NCI-H146 treated with DMSO at 0.1 percent for 48 hours (cell line): ENCODE measurements around the gene PYGO1.
"Not testable (repeated sequence)": the region's sequence is repeated elsewhere in the genome, so short reads cannot be mapped to it uniquely, and the experiment has no call there.

Experiments used
- DNase-seq: peaks from one replicate; lab custom pipeline; 2025; ENCODE audit not compliant: unreplicated experiment; lab: John Stamatoyannopoulos, UW

Gene PYGO1, protein sequence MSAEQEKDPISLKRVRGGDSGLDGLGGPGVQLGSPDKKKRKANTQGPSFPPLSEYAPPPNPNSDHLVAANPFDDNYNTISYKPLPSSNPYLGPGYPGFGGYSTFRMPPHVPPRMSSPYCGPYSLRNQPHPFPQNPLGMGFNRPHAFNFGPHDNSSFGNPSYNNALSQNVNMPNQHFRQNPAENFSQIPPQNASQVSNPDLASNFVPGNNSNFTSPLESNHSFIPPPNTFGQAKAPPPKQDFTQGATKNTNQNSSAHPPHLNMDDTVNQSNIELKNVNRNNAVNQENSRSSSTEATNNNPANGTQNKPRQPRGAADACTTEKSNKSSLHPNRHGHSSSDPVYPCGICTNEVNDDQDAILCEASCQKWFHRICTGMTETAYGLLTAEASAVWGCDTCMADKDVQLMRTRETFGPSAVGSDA

DNA sequence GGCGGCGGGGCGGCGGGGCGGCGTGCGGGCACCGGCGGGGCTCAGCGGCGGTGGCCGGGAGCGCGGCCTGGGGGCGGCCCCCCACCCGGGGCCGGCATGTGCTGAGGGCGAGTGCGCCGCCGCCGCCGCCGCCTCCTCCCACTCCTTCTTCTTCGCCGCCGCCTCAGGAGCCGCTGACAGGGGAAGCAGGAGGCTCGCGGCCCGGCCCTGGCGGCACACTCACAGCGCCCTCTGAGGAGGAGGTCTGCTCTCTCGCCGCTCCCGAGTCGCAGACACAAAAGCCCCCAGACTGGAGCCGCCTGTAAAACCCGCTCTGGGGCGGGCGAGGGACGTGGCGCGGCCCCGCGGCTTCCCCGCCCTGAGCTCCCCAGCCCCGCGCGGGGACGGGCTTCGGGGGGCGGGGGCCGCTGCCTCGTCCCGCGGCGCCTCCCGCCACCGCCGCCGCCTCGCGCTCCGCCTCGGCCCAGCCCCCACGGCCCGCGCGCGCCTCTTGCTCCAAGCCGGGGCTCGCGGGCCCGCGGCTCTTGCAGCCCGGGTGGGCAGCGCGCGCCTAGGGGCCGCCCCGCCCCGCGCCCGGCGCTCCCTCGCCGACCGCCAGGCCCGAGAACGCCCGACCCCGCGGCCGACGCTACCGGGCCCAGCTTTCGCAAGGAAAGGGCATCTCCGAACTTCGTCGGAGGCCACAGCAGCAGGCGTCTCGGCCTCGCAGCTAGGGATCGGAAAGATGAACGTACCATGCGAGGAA is at the start of gene PYGO1:
PYGO1 (minus strand) TSS at position 276 of the 745 bp plus-strand sequence. CDS start 462 bp downstream, outside the sequence.
- no peak for DNase-seq

DNA sequence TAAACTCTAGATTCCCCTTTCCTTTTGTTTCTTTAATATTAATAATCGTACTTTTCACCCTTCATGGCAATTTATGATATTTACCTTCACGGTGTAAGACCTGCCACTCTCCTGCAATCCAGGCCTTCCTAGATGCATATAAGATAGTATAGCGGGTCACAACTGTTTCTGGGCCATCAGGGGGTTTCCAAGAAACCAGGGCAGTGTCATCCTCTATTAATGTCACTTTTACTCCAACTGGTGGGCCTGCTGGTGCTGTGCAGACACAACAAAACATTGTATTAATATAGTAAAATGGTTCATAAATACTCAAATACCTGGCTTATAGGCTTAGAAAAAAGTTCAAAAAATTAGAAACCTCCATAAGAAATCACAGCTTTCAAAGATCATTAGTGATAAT is 48.9 kb upstream of the PYGO1 start:
- DNase-seq: no peak

DNA sequence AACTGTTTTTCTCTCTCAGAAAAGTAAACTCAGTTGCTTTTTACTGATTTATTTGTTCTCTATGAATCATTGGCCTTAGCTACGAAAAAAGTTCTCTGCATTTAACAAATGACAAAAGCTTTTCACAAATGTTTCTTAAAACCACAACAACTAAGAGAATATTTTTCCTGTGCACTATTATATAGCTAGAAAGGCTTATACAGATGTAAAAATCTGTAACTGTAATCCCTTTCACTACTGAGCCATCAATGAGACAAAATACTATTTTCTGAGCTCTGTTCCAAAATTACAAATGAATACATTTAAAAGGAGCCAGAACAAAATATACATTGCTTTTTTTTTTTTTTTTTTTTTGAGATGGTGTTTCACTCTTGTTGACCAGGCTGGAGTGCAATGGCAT is 45.6 kb upstream of the PYGO1 start:
- no peak for DNase-seq

DNA sequence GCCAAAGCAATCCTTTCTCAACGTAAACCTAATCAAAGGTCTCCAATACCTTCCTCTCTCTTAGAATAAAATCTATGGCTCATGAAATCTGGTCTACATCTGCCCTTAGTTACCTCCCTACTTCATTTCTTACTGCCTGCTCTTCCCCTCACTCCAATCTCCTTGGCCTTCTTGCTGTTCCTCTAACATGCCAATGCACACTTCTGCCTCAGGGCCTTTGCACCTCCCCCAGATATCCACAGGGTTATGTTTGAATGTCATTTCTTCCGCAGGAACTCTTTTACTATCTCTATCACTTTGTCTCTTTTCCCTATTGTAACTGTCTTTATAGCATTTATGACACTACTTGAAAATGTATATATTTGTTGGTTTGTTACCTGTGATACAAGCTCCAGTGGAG is 44.3 kb upstream of the PYGO1 start:
- no peak for DNase-seq

DNA sequence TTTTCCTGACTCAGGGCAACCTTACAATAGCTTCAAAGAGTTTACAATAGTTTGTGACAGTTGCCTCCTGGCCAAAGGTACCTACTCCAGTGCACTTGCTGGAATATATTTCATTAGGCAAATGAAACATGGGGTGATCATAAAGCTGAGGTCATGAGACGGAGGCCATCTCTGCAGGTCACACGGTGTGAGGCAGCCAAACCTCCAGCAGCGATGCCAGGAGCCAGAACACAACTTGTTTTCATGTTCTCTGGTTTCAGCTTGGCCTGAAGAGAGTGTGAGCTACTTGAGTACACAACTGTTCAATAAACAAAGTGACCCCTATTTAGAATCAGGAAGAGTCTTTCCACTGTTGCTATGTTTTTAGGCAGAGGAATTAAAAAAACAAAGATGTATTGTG is 42.7 kb upstream of the PYGO1 start:
- DNase-seq: no peak

DNA sequence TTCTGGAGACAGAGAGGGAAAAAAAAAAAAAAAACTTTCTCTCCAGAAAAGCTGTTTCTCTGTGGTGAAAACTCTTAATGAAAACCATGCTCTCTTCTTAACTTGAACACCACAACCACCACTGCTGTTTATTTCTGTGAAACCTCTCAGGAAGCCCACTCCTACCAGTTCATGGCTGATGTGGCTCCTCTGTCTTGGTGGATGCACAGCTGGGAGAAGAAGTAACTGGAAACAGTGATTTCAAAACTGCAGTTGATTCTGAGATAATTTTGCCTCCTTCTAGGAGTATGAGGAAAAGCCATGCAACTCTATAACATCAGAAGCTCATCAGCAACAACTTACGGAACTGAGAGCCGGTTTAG is 40.2 kb upstream of the PYGO1 start:
- no peak for DNase-seq

DNA sequence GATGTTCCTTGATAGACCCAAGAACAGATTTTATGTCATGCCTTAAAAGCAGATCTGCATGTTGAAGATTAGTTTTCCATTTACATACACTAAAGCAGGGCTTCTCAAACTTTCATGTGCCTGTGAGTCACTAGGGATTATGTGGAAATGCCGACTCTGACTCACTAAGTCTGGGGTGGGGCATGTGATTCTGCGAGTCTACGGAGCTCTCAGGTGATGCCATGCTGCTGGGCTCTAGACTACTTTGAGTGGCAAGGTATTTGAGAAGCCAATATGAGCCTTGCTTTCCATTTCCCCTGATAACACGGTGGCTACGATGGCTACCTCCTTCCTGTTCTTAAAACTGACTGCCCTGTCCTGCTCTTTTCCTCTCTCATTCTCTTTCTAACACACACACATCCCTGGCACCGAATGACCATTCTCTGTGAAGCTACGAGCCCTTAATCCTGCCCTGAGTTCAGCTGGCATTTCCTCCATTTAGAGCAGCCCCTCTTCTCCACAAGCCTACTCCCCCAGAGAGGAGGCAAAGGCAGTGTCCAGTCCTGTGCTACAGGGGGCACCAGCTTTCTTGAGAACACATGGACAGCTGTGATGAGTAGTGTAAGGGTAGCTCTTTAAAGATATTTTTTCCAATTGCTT is 39.7 kb upstream of the PYGO1 start:
- DNase-seq: no peak

DNA sequence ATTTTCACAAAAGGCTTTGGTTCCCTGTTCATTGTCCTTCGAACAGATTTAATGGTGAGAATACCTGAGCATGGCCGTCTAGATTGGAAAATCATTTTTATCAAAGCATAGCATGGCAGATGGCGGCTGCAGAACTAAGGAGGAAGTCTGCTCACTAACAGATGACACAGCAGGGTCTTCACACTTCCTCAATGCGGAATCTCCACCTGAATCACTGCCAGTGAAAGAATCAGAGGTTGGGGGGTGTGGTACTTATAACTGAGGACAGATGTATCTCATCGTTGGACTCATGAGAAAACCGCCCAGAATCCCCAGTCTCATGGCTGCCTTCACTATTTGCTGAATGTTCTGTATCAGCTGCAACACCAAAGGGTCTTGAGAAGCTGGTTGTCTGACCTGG is 31.6 kb upstream of the PYGO1 start:
- no peak for DNase-seq

DNA sequence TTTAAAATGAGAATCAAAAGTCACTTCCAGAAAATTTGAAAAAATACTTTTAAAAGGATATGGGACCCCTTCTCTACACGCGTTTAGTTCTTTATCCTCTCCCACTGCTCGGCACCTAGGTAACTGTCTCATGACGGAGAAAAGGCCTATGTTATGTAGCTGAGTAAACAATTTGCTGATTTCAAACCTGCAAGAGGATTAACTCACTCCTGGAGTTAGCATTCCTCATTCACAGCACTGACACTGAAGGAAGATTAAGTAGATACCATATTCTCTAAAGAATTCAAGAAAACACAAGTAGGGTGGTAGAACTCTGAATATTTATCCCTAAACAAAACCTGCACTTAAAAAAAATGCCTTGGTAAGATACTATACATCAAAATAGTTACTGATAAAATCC is 30.2 kb upstream of the PYGO1 start:
- no peak for DNase-seq

DNA sequence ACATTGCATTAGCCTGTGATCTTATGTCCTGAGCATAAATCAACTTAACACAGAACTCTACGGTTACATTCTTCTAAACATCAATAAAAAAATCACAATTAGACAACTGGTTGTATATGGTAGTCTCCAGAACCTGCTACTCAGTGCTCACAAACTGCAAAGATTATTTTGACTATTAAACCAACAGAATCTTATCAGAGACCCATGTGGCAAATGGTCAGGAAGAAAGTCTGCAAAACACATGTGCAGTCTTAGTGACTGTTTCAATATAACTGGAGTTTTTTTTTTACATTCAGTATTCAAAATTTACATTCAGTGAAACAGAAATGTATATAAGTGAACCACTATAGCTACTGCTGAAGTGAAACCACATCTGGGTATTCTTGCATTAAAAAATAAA is 27.3 kb upstream of the PYGO1 start:
- DNase-seq: no peak

DNA sequence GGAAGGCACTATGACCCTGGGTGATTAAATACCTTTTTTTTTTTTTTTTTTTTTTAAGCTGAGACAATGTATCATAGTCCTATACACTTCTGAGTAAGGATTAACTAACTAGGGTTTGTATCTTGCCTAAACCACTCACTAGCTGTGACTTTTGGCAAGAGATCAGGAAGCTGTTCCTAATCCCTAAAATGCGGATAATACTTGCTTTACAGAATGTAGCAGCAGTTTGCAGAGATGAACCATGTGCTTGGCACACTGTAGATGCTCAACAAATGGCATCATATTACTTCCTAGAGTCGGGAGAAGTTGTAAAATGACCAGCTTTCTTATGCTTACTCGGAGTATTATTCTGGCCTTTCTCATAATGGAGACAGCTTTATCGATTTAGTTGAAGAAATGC is 25.6 kb upstream of the PYGO1 start:
- DNase-seq: no peak

DNA sequence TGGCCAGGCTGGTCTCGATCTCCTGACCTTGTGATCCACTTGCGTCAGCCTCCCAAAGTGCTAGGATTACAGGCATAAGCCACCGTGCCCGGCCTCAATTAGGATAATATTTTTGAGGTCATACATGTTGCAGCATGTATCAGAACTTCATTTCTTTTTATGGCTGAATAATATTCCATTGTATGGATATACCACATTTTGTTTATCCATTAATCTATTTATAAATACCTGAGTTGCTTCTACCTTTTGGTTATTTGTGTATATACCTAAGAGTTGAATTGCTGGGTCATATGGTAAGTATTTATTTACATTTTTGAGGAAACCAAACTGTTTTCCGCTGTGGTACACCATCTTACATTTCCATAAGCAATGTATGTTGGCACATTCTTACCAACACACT is 18.1 kb upstream of the PYGO1 start:
- no peak for DNase-seq

DNA sequence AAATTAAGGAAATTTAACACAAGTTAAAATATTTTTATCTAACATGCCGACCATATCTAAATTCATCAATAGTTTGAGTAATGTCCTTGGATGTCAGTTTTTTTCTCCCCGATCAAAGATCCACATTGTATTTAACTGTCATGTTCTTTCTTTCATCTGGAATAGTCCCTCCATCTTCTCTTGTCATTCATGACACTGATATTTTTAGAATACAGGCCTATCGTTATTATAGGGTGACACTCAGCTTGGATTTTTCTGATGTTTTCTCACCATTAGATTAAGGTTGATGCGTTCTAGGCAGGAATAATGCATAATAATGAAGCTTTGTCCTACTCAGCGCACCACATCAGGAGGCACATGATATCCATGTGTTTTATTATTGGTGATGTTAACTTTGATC is 13.2 kb upstream of the PYGO1 start:
- no peak for DNase-seq

DNA sequence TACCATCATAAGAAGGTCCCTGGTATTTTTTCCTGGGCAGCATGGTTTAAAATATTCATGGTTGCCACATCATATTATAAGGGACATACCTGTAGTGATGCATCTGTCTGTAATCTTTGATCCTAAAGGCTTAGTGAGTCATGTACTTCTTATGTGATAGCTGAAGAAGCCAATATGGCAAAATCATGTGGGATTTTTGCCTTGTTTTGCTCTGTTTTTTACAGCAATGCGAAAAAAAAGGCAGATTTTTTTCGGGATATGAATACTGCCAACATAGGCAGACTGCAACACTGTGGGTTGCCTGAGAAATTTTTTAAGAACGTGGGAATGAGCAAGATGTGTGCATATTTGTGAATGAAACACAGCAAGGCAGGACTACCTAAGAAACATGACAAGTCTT is 11.3 kb upstream of the PYGO1 start:
- DNase-seq: no peak

DNA sequence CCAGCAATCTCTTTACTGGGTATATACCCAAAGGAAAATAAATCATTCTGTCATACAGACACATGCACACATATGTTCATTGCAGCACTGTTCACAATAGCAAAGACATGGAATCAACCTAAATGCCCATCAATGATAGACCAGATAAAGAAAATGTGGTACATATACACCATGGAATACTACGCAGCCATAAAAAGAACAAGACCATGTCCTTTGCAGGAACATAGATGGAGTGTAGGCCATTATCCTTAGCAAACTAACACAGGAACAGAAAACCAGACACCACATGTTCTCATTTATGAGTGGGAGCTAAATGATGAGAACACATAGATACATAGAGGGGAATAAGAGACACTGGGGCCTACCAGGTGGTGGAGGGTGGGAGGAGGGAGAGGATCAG is 4.9 kb upstream of the PYGO1 start:
- DNase-seq: not testable (repeated sequence)

DNA sequence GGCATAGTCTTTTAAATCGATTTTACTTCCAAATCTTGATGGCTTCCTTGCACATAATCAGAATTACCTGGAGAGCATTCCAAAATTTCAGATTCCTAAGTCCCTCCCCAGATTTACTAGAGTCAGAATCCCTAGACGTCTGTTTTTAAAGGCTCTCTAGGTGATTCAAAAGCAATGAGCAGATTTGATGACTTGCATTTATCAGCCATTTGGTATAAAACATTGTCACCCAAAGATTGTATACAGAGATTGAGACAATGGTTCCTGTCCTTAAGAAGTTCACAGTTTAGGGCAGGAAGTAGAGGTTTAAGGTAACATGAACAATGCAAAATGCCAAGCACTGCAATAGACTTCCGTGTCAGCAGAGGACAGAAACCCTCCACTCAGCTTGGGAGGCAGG is 2.6 kb upstream of the PYGO1 start:
- no peak for DNase-seq

DNA sequence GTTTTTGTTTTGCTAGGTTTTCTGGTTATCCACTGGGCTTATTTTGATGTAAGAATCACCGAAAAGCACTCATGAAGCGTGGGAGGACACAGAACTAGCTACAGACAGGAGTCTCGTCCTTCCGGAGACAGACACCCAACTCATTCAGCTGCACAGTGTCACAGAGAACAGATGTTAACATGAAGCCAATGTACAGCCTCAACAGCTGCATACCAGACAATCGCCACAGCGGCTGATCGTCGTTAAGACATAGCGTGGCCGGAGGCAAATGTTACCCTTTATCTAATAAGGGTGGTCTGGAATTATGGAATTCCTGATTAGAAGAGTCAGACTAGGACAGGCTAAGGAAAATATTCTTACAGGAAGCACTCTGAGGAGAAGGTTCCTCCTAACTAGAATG is 1.1 kb upstream of the PYGO1 start:
- no peak for DNase-seq

DNA sequence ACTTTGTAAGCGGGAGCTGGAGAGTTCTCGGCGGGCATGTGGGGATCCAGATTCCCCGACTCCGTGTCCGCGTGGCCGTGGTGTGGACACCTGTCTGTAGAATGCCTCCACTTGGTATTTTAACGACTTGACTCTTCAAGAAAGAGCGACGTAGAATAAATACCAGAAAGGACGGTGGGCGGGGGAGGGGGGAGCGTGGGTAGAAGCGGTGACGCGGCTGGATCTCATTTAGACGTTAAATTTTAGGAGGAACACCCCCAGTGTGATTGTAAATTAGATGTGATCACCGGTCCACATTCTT is 620 bp upstream of the PYGO1 start:
- no peak for DNase-seq

DNA sequence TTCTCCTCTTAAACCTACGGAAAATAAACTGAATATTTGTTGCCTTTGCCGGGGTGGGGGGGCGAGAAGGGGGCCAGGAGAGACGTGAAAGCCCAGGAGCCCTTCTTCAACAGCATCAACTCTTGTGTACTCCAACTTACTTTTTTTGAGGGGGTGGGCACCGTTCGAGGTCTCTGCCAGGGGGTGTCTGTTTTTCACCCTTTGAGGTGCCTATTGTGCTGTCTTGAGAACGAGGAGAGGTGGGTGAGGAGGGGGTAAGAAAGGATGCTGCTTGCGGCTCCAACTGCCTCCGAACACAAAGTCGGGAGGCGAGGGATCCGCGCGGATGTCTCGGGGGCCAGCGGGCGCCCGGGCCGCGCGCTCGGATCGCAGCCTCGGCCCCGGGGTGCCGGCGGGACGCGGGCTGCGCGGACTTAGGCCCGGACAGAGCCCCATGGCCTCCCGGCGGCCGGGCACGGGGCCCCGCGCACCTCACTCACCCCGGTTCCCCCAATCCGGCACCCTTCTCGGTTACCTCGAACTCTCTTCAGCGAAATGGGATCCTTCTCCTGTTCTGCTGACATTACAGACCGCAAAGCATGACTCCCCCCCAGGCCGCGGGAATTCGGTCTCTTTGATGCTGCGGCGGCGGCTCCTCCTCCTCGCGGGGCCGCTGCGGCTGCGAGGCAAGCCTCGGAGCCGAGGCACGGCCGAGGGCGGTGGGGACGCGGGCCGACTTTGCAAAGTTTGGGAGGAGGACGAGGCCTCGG is 650 bp downstream of the PYGO1 start:
- no peak for DNase-seq

DNA sequence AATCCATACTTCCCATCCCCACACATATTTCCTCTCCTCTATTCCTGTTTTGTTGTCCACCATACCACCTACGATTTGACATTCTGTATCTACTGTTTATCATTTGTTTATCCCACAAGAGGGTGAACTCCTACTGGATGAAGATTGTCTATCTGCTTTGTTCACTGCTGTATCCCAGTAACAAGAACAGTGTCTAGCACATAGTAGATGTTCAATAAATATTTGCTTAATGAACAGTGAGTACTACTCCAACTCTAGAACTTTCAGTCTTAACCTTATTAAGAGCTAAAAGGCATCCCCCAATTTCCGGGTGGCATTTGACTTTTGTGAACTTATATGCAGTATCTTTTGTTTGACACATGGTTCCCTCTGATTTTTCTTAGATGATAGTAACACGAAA is 1.3 kb downstream of the PYGO1 start:
- no peak for DNase-seq

DNA sequence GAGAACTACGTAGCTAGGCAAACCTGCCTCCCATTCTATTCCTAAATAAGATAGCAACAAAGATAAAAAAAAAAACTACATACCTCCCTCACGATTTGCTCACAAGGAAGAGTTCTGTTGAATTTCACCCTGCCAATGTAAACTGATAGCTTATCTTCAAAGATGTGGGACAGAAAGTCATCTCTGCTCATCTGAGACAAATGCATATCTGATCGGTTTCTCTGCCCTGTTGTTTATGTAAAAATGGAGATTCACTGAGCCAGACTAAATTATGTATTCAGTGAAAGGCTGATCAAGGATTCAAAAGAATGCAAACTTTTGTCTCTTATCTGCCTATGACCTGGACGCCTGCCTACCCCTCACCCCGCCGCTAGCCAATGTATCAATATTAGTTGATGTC is 11.2 kb downstream of the PYGO1 start:
- DNase-seq: no peak

DNA sequence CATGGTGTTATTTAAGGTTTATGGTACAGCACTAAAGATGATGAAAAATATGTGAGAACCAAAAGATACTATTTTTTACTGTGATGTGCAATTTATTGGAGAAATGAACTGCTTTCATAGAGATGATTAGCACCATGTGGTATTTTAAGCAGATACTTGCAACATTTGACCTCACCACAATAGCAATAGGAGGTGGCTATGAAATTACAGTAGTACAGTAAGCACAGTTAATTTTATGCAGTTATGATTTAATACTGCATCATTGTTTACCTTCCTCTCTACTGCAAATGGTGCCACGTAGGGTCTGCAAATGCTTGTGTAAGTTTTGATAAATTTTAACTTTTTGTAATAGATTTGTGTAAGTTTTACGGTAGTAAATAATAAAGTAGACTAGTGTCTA is 14.0 kb downstream of the PYGO1 start:
- DNase-seq: no peak
